HUES48 (cell line): Measurements from ENCODE around the gene FBXO24.

Source experiments
- H3K27ac ChIP-seq: one replicate; pipeline ENCODE4 v1.7.0; 2013; ENCODE audit warnings: low read depth, low read length, inconsistent platforms
- H3K27me3 ChIP-seq: 2 replicates; pipeline ENCODE4 v1.6.1; 2013; ENCODE audit warnings: mild to moderate bottlenecking, low read length; ENCODE audit not compliant: control insufficient read depth, insufficient read depth
- H3K36me3 ChIP-seq: 2 replicates; pipeline ENCODE4 v1.6.1; 2013; ENCODE audit warnings: low read length; ENCODE audit not compliant: control insufficient read depth, insufficient read depth
- H3K4me1 ChIP-seq: 2 replicates; pipeline ENCODE4 v1.6.1; 2013; ENCODE audit warnings: mild to moderate bottlenecking, low read length; ENCODE audit not compliant: control insufficient read depth, insufficient read depth
- H3K4me3 ChIP-seq: 2 replicates; pipeline ENCODE4 v1.5.1; 2013; ENCODE audit warnings: mild to moderate bottlenecking, low read depth, low read length
- H3K9ac ChIP-seq: 2 replicates; pipeline ENCODE4 v1.6.1; 2013; ENCODE audit warnings: mild to moderate bottlenecking, low read depth, low read length, moderate library complexity
- H3K9me3 ChIP-seq: 2 replicates; pipeline ENCODE4 v1.6.1; 2013; ENCODE audit warnings: low read length; ENCODE audit not compliant: control insufficient read depth, insufficient read depth

The FBXO24 gene

DNA sequence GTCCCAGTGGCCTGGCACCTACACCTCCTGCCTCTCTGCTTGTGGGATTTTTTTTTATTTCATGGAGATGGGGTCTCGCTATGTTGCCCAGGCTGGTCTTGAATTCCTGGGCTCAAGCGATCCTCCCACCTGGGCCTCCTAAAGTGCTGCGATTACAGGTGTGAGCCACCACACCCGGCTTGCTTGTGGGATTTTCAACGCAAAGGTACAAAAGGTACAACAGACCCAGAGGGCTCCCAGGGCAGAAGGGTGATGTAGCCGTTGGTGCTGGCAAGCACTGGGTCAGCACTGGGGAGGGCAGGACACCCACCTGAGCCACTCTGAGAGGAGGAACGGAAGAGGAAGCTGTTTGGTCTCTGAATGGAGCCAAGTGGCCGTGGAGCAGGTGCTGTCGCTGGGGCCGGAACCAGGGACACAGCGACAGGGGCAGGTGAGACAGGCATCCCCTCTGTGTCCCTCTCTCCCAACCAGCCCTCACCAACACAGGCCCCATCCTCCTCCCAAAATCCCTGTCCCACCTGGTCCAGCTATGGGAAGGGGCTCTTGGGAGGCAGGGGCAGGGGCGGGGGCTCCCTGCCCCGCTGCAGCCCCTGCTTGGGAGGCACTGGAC lies 9.6 kb upstream of the FBXO24 start:
- H3K36me3 ChIP-seq: peaks cover 50% of the 10 kb centered on the region
- no peak overlapping the region for H3K4me3 ChIP-seq
- no peaks in the 10 kb centered on the region for H3K27me3 ChIP-seq
- no peak overlapping the region for H3K27ac ChIP-seq
- no peaks in the 10 kb centered on the region for H3K9me3 ChIP-seq
- peaks cover 12% of the 10 kb centered on the region for H3K4me1 ChIP-seq
- H3K9ac ChIP-seq: no peak overlapping the region

DNA sequence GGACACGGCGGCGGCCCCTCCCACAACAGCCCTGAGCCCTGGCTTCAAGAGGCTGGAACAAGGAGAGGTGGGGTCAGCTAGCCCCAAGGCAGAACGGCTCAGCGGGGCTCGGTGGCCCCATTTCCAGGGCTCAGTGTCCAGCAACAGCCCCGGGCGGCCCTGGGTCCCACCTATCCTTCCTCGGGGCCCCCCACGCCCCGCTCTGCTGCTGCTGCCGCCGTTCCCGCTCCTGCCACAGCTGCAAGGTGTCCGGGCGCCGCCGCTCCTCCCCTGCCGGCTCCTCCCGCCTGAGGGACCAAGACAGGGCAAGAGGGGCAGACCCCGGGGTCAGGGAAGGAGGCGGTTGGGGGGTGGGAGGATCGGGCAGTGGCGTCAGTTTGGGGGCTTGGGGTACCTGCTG lies 9.0 kb upstream of the FBXO24 start:
- Histone ChIP-seq H3K9me3 (no peaks in the 10 kb centered on the region), H3K27ac (no peak overlapping the region), H3K4me3 (no peak overlapping the region), H3K36me3 (peaks cover 56% of the 10 kb centered on the region), H3K9ac (no peak overlapping the region), H3K4me1 (peaks cover 5% of the 10 kb centered on the region), H3K27me3 (no peaks in the 10 kb centered on the region)

DNA sequence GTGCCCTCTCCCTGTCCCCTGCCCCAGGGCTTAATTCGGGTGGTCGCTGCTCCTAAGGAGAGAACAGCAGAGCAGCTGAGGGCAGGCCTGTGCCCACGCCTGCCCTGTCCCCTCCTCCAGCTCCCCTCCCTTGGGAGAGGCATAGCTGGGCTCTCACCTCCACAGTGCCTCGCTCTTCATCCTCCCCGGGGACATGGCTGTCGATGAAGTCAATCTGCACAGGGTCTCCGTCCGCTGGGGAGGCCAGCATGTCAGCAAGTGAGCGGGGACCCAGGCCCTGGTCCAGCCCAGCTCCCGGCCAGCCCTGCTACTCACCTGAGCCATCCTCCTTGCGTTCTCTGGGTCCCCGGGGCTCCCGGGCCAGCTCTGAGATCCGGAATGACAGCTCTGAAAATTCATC lies 8.6 kb upstream of the FBXO24 start:
- no peak overlapping the region for H3K27ac ChIP-seq
- H3K36me3 ChIP-seq: peaks cover 58% of the 10 kb centered on the region

DNA sequence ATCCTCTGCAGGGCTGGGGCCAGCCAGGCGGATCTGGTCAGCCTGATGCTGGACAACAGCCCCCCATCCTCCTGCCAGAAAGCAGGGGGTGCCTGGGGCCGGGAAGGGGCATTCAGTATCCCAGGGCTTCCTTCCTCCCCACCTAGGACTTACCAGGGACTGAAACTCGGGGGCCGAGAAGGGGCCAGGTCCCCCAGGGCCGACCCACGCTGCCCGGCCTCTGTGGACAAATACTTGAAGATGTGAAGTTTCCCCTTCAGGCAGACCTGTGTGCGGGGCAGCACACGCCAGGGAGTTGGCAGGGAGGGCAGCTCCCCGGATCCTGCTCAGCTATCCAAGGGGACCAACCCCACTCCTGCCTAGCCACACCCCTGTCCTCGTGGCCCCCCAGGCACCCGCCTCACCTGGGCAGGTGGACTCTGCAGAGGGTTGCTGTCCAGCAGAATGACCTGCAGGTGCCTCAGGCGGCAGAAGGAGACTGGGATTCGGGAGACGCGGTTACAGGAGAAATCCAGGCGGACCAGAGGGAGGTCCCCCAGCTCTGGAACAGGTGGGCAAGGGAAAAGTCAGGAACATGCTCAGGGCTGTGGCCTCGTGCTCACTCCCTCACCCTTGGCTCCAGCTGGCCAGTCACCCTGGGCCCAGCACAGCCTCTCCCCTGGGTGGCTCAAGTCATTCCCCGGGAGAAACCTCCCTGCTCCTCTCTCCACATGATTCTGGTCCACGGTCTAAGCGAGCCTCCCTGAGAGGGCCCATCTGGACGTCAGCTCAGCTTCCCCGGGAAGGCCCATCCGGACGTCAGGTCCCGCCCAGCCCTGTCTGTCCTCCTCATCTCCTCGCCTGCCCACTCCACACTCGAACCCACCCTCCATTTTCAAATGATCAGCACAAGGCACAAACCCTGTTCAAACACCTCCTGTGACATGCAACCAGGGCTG lies 7.6 kb upstream of the FBXO24 start:
- H3K4me3 ChIP-seq: no peak overlapping the region
- H3K9ac ChIP-seq: no peak overlapping the region
- H3K36me3 ChIP-seq: peaks cover 58% of the 10 kb centered on the region
- H3K9me3 ChIP-seq: no peaks in the 10 kb centered on the region
- H3K27ac ChIP-seq: no peak overlapping the region
- no peaks in the 10 kb centered on the region for H3K27me3 ChIP-seq
- H3K4me1 ChIP-seq: peaks cover 3% of the 10 kb centered on the region

More for the DNA sequence above, 8.6 kb upstream of the FBXO24 start:
- Histone ChIP-seq H3K9me3 (no peaks in the 10 kb centered on the region), H3K9ac (no peak overlapping the region), H3K4me3 (no peak overlapping the region), H3K4me1 (peaks cover 2% of the 10 kb centered on the region; the same call in 1 of the 2 replicates), H3K27me3 (no peaks in the 10 kb centered on the region)

DNA sequence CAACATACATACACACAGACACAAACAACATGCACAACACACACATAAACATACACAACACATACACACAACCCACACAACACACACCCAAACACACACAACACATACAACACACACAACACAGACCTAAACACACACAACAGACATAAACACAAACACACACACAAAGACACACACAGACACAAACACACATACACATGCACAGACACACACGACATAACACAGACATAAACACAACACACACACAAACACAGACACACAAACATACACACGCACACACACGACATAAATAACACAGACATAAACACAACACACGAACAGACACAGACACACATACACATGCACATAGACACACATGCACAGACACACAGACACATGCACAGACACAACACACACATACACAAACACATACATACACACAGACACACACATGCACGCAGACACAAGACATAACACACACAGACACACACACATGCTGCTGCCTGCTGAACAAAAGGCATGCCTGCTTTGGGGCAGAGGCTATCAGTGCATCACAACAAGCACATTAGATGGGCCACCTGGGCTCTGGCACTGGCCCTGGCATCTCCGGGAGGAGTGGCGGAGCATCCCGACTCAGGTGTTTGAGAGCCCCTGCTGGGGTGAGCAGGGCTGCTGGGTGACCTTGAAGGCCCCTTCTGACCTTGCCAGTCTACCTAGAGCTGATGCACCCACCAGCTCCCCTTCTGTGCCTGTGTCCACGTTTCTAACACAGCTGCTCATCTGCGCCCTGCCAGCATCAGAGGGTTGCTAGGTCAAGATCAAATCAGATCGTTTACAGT lies 5.5 kb upstream of the FBXO24 start:
- no peak overlapping the region for H3K27ac ChIP-seq
- no peaks in the 10 kb centered on the region for H3K9me3 ChIP-seq
- no peaks in the 10 kb centered on the region for H3K27me3 ChIP-seq
- no peak overlapping the region for H3K9ac ChIP-seq
- H3K4me3 ChIP-seq: no peak overlapping the region
- peaks cover 52% of the 10 kb centered on the region for H3K36me3 ChIP-seq
- H3K4me1 ChIP-seq: peaks cover 18% of the 10 kb centered on the region

DNA sequence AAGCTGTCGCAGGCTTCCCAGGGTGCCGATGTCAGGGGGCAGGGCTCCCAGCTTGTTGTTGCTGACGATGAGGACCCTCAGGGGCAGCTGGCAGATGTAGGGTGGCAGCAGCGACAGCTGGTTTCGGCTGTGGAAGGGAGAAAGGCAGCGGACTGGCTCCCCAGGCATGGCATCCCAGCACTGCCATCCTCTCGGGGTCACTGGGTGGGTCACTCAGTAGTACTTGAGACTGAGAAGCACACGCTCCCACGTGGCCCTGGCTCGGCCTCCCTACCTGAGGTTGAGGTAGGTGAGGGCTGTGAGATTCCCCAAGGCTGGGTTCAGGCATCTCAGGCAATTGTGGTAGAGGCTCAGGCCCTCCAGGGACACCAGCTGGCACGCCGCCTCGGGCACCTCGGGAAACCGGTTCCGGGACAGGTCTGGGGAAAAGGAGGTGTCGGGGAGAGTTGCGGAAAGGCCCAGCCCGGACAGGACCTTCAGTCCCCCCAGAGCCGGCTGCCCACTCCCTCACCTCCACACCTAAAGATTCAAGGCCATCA lies 4.0 kb upstream of the FBXO24 start:
- H3K9me3 ChIP-seq: no peaks in the 10 kb centered on the region
- no peak overlapping the region for H3K4me3 ChIP-seq
- H3K36me3 ChIP-seq: peaks cover 37% of the 10 kb centered on the region
- H3K4me1 ChIP-seq: peaks cover 18% of the 10 kb centered on the region
- H3K27me3 ChIP-seq: no peaks in the 10 kb centered on the region
- H3K27ac ChIP-seq: no peak overlapping the region
- no peak overlapping the region for H3K9ac ChIP-seq

DNA sequence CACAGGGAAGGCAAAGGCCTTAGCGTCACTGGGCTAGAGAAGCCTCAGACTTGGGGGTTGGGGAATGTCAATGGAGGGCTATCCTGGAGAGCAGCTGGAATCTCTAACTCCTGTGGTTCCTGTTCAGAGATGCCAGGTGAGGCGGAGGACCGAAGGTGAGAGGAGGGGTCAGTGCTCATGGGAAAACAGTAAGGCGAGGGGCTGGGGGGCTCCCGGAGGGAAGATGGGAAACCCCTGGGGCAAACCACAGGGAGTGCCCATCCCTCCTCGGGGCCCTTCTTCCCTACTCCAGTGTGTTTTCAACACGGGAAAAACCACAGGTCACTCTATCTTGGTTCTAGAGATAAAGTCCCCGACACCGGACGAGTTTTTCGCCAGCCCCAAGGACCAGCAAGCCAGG lies 3.5 kb upstream of the FBXO24 start:
- Histone ChIP-seq H3K27me3 (no peaks in the 10 kb centered on the region), H3K9me3 (no peaks in the 10 kb centered on the region), H3K27ac (no peak overlapping the region), H3K36me3 (peaks cover 34% of the 10 kb centered on the region), H3K9ac (no peak overlapping the region), H3K4me3 (no peak overlapping the region), H3K4me1 (peaks cover 18% of the 10 kb centered on the region)

DNA sequence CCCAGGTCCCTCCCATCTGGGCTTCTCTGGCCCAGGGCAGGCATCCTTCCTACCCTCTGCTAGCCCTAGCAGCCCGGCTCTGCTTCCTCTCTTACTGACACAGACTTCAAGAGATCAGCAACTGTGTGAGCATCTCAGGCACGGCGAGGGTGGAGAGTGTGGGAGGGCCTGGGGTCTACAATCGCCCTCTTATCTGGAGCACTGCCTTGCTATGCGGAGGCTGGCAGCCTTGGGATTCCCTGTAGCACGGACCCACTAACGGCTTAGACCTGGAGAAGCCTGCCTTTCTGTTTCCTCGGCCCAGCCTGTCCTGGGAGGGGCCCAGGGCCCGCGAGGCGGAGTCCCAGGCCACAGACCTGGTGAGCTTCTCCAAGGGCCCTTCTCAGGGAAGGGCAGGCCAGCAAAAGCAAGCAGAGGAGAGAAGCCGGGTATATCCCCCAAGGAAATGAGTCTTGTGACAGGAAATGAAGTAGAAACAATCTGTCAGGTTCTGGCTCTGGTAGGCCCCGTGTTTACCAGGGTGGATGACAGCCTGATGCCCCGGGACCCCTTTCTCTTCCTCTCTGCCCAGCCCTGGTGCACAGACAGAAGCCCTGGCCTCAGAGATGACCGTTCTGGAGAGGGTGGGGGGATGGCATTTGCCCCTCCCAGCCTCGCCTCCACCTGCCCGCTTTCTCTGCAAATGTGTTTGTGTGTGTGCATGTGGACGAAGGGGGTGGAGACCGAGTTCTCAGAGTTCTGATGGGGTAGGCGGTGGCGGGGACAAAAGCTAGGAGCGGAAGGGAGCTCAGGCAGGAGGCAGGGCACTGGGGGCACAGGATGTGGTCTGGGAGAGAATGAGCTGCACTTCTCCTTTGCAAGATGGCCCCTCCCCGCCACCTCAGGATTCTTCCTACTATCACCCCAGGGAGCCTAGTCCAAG lies 2.7 kb upstream of the FBXO24 start:
- Histone ChIP-seq H3K9ac (0 out of 2 replicates have a peak overlapping the region, but pooled peaks have one; percentile 22), H3K27ac (peak overlapping the region; percentile 78), H3K4me3 (peak overlapping the region; percentile 28)

GRCh38 chr7:100584054-100584682 lies 2.0 kb upstream of the FBXO24 start:
- H3K27ac ChIP-seq: peak overlapping the region; percentile 98

More for the DNA sequence above, 2.7 kb upstream of the FBXO24 start:
- peaks cover 18% of the 10 kb centered on the region for H3K4me1 ChIP-seq
- H3K27me3 ChIP-seq: no peaks in the 10 kb centered on the region
- peaks cover 28% of the 10 kb centered on the region for H3K36me3 ChIP-seq
- H3K9me3 ChIP-seq: no peaks in the 10 kb centered on the region

More at GRCh38 chr7:100584054-100584682, 2.0 kb upstream of the FBXO24 start:
- peaks cover 18% of the 10 kb centered on the region for H3K4me1 ChIP-seq
- H3K9ac ChIP-seq: 0 out of 2 replicates have a peak overlapping the region, but pooled peaks have one; percentile 87
- peaks cover 28% of the 10 kb centered on the region for H3K36me3 ChIP-seq
- peak overlapping the region; percentile 91 for H3K4me3 ChIP-seq
- no peaks in the 10 kb centered on the region for H3K9me3 ChIP-seq
- H3K27me3 ChIP-seq: no peaks in the 10 kb centered on the region
